Neural progenitor cell (in vitro differentiated cells): Measurements from ENCODE around the gene ANO3. TPM values are rescaled to one million over a fixed set of nuclear protein-coding genes. Genes with fewer than 3 reads are reported as not detected.
A peak's percentile ranks its signal among the peaks of the same experiment; 100 is the strongest.

Experiments
- DNase-seq: peaks from one replicate; pipeline ENCODE4 v3.0.0-alpha.2; 2016; ENCODE audit warnings: low spot score
- H2AFZ ChIP-seq: fragments of 200-600 bp; sonication (generic); replicated peaks from 2 replicates; pipeline ENCODE4 v1.6.1; 2016; ENCODE audit warnings: antibody characterized with exemption
- H3F3A ChIP-seq: fragments of 200-600 bp; sonication (generic); 2 replicates; pipeline ENCODE4 v1.6.1; 2016; ENCODE audit warnings: antibody characterized with exemption, low read depth
- H3K27ac ChIP-seq: fragments of 200-600 bp; sonication (generic); 2 replicates; pipeline ENCODE4 v1.5.1; 2016; ENCODE audit warnings: mild to moderate bottlenecking
- H3K27me3 ChIP-seq: fragments of 200-600 bp; sonication (generic); 2 replicates; pipeline ENCODE4 v1.6.1; 2016; ENCODE audit warnings: mild to moderate bottlenecking, moderate library complexity
- H3K36me3 ChIP-seq: fragments of 200-600 bp; sonication (generic); 2 replicates; pipeline ENCODE4 v1.5.1; 2016
- H3K4me1 ChIP-seq: fragments of 200-600 bp; sonication (generic); 2 replicates; pipeline ENCODE4 v1.6.1; 2016; ENCODE audit warnings: mixed run types
- H3K4me2 ChIP-seq: fragments of 200-600 bp; sonication (generic); 2 replicates; pipeline ENCODE4 v1.6.1; 2016
- H3K4me3 ChIP-seq: fragments of 200-600 bp; sonication (generic); 2 replicates; pipeline ENCODE4 v1.5.1; 2016
- H3K79me2 ChIP-seq: fragments of 200-600 bp; sonication (generic); 2 replicates; pipeline ENCODE4 v1.6.1; 2016; ENCODE audit warnings: low read depth
- H3K9ac ChIP-seq: fragments of 200-600 bp; sonication (generic); 2 replicates; pipeline ENCODE4 v1.6.1; 2016
- H3K9me3 ChIP-seq: fragments of 200-600 bp; sonication (generic); 2 replicates; pipeline ENCODE4 v1.5.1; 2016; ENCODE audit warnings: low read depth
- H4K20me1 ChIP-seq: fragments of 200-600 bp; sonication (generic); 2 replicates; pipeline ENCODE4 v1.6.1; 2016; ENCODE audit warnings: low read depth
- H3K27ac Mint-ChIP-seq: 3 replicates; pipeline ENCODE4 v1.8.0; 2021; ENCODE audit warnings: mixed read lengths
- H3K27me3 Mint-ChIP-seq: 2 replicates; pipeline ENCODE4 v1.8.0; 2022; ENCODE audit warnings: low read depth, mild to moderate bottlenecking, inconsistent platforms, moderate library complexity, mixed read lengths; ENCODE audit not compliant: insufficient read depth
- H3K36me3 Mint-ChIP-seq: 3 replicates; pipeline ENCODE4 v1.8.0; 2021; ENCODE audit warnings: mixed read lengths
- H3K4me1 Mint-ChIP-seq: 3 replicates; pipeline ENCODE4 v1.8.0; 2021; ENCODE audit warnings: mixed read lengths
- H3K4me3 Mint-ChIP-seq: 3 replicates; pipeline ENCODE4 v1.8.0; 2021; ENCODE audit warnings: mild to moderate bottlenecking, moderate library complexity, mixed read lengths
- H3K9me3 Mint-ChIP-seq: 3 replicates; pipeline ENCODE4 v1.8.0; 2020; ENCODE audit warnings: mixed read lengths
- CTCF ChIP-seq: fragments of 200-600 bp; sonication (generic); IDR thresholded peaks from 2 replicates; pipeline ENCODE4 v1.5.1; 2017; ENCODE audit warnings: antibody characterized with exemption, mild to moderate bottlenecking
- EZH2 ChIP-seq: fragments of 200-600 bp; sonication (generic); IDR thresholded peaks from 2 replicates; pipeline ENCODE4 v1.6.1; 2017; ENCODE audit warnings: antibody characterized with exemption, mild to moderate bottlenecking, moderate library complexity
- EZH2phosphoT487 ChIP-seq: fragments of 200-600 bp; sonication (generic); IDR thresholded peaks from 2 replicates; pipeline ENCODE4 v1.6.1; 2017; ENCODE audit warnings: antibody characterized with exemption
- total RNA-seq: library from RNA; depleted of rRNA; stranded (reverse); fragments of >200 nt; gene quantifications from 2 replicates; pipeline ENCODE4 v1.2.3, GENCODE V29; 2015; ENCODE audit warnings: low replicate concordance

Gene ANO3
- total RNA-seq, 1 donor from 2014 or later: 2.5 TPM

GRCh38 chr11:26507229-26507628, 175.3 kb downstream of the ANO3 start:
- no peak for DNase-seq
- H3K9ac ChIP-seq: no peak overlapping the region
- H4K20me1 ChIP-seq: no peaks in the 10 kb centered on the region
- no peak overlapping the region for H2AFZ ChIP-seq
- H3K4me3 ChIP-seq: no peak overlapping the region
- no peak overlapping the region for H3K27ac ChIP-seq
- peaks cover 6% of the 10 kb centered on the region for H3K4me1 ChIP-seq
- no peaks in the 10 kb centered on the region for H3K36me3 ChIP-seq
- no peaks in the 10 kb centered on the region for H3K79me2 ChIP-seq
- no peaks in the 10 kb centered on the region for H3K27me3 ChIP-seq
- H3K27me3 Mint-ChIP-seq: no peaks in the 10 kb centered on the region
- no peaks in the 10 kb centered on the region for H3F3A ChIP-seq
- no peaks in the 10 kb centered on the region for H3K9me3 ChIP-seq
- TF ChIP-seq CTCF (no peak), EZH2phosphoT487 (no peak), EZH2 (no peak)
- no peak overlapping the region for H3K4me3 Mint-ChIP-seq
- H3K9me3 Mint-ChIP-seq: no peaks in the 10 kb centered on the region
- H3K4me1 Mint-ChIP-seq: no peaks in the 10 kb centered on the region
- no peak overlapping the region for H3K4me2 ChIP-seq
- H3K27ac Mint-ChIP-seq: no peak overlapping the region
- no peaks in the 10 kb centered on the region for H3K36me3 Mint-ChIP-seq

- H3K27ac Mint-ChIP-seq: no peak overlapping the region
- H3F3A ChIP-seq: no peaks in the 10 kb centered on the region
- H3K27me3 ChIP-seq: no peaks in the 10 kb centered on the region
- no peak for TF ChIP-seq CTCF
- TF ChIP-seq EZH2: no peak
- TF ChIP-seq EZH2phosphoT487: no peak
- H3K4me3 ChIP-seq: no peak overlapping the region
- H3K27me3 Mint-ChIP-seq: no peaks in the 10 kb centered on the region
- no peak overlapping the region for H3K4me2 ChIP-seq
- no peaks in the 10 kb centered on the region for H3K9me3 Mint-ChIP-seq
- H3K4me3 Mint-ChIP-seq: no peak overlapping the region
- no peak overlapping the region for H2AFZ ChIP-seq
- no peak overlapping the region for H3K27ac ChIP-seq
- no peak overlapping the region for H3K9ac ChIP-seq
- no peaks in the 10 kb centered on the region for H3K9me3 ChIP-seq
- DNase-seq: no peak
- H3K36me3 ChIP-seq: no peaks in the 10 kb centered on the region
- H3K4me1 ChIP-seq: peaks cover 6% of the 10 kb centered on the region
- H3K79me2 ChIP-seq: no peaks in the 10 kb centered on the region
- H4K20me1 ChIP-seq: no peaks in the 10 kb centered on the region
- H3K36me3 Mint-ChIP-seq: no peaks in the 10 kb centered on the region
- H3K4me1 Mint-ChIP-seq: no peaks in the 10 kb centered on the region
Observed at GRCh38 chr11:26510164-26510563, 178.2 kb downstream of the ANO3 start.

- Histone ChIP-seq H3K9ac (no peak overlapping the region), H2AFZ (peak overlapping the region; percentile 57), H3K79me2 (no peaks in the 10 kb centered on the region), H3F3A (no peaks in the 10 kb centered on the region), H3K4me2 (no peak overlapping the region), H3K27ac (no peak overlapping the region), H3K27me3 (no peaks in the 10 kb centered on the region), H3K4me1 (peaks cover 6% of the 10 kb centered on the region), H3K36me3 (no peaks in the 10 kb centered on the region), H4K20me1 (no peaks in the 10 kb centered on the region), H3K9me3 (no peaks in the 10 kb centered on the region), H3K4me3 (no peak overlapping the region)
- Mint-ChIP-seq H3K27me3 (no peaks in the 10 kb centered on the region), H3K27ac (no peak overlapping the region), H3K4me1 (no peaks in the 10 kb centered on the region), H3K4me3 (no peak overlapping the region), H3K9me3 (no peaks in the 10 kb centered on the region), H3K36me3 (no peaks in the 10 kb centered on the region)
- no peak for DNase-seq
- TF ChIP-seq CTCF (no peak), EZH2 (no peak), EZH2phosphoT487 (no peak)
Observed at GRCh38 chr11:26510756-26511155, 178.8 kb downstream of the ANO3 start.

GRCh38 chr11:26512196-26512595, 180.3 kb downstream of the ANO3 start:
- Mint-ChIP-seq H3K4me1 (no peaks in the 10 kb centered on the region), H3K27ac (no peak overlapping the region), H3K27me3 (no peaks in the 10 kb centered on the region), H3K4me3 (no peak overlapping the region), H3K36me3 (no peaks in the 10 kb centered on the region), H3K9me3 (no peaks in the 10 kb centered on the region)
- TF ChIP-seq EZH2phosphoT487: no peak
- no peak for TF ChIP-seq EZH2
- TF ChIP-seq CTCF: no peak
- DNase-seq: no peak
- H3K4me3 ChIP-seq: no peak overlapping the region
- H3K27ac ChIP-seq: no peak overlapping the region
- H3K79me2 ChIP-seq: no peaks in the 10 kb centered on the region
- no peaks in the 10 kb centered on the region for H4K20me1 ChIP-seq
- peaks cover 6% of the 10 kb centered on the region for H3K4me1 ChIP-seq
- H3K4me2 ChIP-seq: no peak overlapping the region
- H3K36me3 ChIP-seq: no peaks in the 10 kb centered on the region
- H3K9me3 ChIP-seq: no peaks in the 10 kb centered on the region
- H3F3A ChIP-seq: no peaks in the 10 kb centered on the region
- H3K9ac ChIP-seq: no peak overlapping the region
- no peaks in the 10 kb centered on the region for H3K27me3 ChIP-seq
- no peak overlapping the region for H2AFZ ChIP-seq
